Skin of body (tissue), 2 donors: Measurements from ENCODE around the gene ELSPBP1. TPM values are rescaled to one million over a fixed set of nuclear protein-coding genes. Genes with fewer than 3 reads are reported as not detected.
"Not testable (repeated sequence)": the region's sequence is repeated elsewhere in the genome, so short reads cannot be mapped to it uniquely, and the experiment has no call there.

Experiments
- DNase-seq: peaks from one replicate; lab custom pipeline; 2025; lab: John Stamatoyannopoulos, UW
- total RNA-seq: library from RNA; depleted of rRNA; stranded (reverse); fragments of >200 nt; gene quantifications from one replicate; pipeline ENCODE4 v1.2.3, GENCODE V29; 2014

The ELSPBP1 gene
- total RNA-seq, 1 donor from 2014 or later, result not detected

- DNase-seq, result no peak
Measured at GRCh38 chr19:48041877-48042580, 47.6 kb downstream of the ELSPBP1 start.

GRCh38 chr19:48043675-48044258, 49.3 kb downstream of the ELSPBP1 start, which contains the start of gene CABP5:
Gene CABP5, minus strand, starts transcription at chr19:48044079. Its CDS starts 157 bp downstream, at chr19:48043922.
- no peak for DNase-seq

DNA sequence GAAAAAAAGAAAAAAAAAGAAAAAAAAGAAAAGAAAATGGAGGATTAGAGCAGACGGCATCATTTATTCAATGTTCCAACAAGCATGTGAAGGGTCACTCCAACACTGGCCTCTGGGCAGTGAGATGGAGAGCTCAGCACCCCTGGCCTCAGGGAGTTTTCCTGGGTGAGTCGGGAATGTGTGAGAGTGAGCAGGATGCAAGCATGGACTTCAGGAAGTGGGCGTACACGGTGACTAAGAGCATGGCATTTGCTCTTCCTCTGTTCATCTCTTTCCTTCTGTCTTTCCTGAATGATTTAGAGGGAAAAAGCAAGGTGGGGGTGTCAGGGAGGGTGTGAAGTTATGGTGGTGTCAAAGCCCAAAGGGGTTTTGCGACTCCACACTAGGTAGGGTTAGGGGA, 50.1 kb downstream of the ELSPBP1 start:
- DNase-seq, result no peak

- no peak for DNase-seq
Measured at GRCh38 chr19:48051335-48052033, 57.1 kb downstream of the ELSPBP1 start.

GRCh38 chr19:48053076-48053475, 58.6 kb downstream of the ELSPBP1 start:
- DNase-seq, result no peak

DNA sequence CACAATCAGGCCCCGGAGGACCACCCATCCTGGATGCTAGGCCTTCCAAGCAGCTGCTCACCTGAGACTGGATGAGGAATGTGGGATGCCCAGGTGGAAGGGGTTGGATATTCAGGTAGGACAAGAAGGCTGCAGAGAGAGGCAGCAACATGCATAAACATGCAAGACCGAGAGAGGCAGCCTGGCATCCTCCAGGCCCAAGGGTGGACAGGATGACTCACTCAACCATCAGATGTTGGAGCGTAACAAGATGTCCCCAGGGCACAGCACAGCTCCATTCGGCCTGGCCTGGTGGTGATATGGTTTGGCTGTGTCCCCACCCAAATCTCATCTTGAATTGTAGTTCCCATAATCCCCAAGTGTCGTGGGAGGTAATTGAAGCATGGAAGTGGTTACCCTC, 59.4 kb downstream of the ELSPBP1 start:
- DNase-seq, result no peak

- DNase-seq, result no peak
Measured at GRCh38 chr19:48059331-48059730, 64.9 kb downstream of the ELSPBP1 start.

DNA sequence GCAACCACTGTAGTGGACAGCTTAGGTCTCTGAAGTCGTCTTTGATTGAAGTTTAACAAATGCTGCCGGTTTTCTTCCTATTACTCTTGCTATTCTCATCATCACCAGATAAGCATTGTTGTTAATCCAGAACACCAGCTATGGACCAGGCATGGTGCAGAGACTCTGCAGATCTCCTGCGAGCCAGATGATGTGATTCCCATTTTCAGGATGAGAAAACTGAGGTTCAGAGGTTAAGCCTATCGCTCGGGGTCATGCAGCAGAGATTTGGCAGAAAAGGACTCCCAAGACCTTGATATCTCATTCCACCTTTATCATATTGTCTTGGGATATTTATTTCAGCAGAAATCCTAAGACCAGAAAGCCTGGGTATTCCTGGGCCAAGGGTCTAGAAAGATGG, 65.9 kb downstream of the ELSPBP1 start:
- no peak for DNase-seq

GRCh38 chr19:48061401-48062344, 67.2 kb downstream of the ELSPBP1 start:
- DNase-seq, result no peak

- DNase-seq, result no peak
Measured at GRCh38 chr19:48064509-48064908, 70.1 kb downstream of the ELSPBP1 start.

- DNase-seq, result no peak
Measured at GRCh38 chr19:48069435-48069834, 75.0 kb downstream of the ELSPBP1 start.

DNA sequence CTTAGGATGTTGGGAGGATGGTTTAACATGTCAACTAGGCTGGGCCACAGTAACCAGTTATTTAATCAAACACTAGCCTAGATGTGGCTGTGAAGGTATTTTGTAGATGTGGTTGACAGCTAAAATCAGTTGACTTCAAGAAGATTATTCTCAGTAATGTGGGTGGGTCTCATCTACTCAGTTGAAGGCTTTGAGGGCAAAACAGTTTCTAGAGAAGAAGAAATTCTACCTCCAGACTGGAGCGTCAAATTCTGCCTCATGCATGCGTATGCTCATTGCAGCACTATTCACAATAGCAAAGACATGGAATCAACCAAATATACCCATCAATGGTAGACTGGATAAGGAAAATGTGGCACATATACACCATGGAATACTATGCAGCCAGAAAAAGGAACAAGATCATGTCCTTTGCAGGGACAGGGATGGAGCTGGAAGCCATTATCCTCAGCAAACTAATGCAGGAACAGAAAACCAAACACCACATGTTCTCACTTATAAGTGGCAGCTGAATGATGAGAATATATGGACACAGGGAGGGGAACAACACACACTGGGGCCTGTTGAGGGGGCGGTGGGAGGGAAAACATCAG, 75.8 kb downstream of the ELSPBP1 start:
- not testable (repeated sequence) for DNase-seq

Other genes with a start within 250 kb of the ELSPBP1 start
- 103 TPM for gene NOP53, start 249.1 kb upstream of the ELSPBP1 start, total RNA-seq
- gene SELENOW, start 215.9 kb upstream of the ELSPBP1 start, total RNA-seq, result 169 TPM
- gene TPRX1, start 190.1 kb upstream of the ELSPBP1 start, total RNA-seq, result not detected
- not detected for gene CRX, start 172.7 kb upstream of the ELSPBP1 start, total RNA-seq
- gene TPRX2, start 135.4 kb upstream of the ELSPBP1 start, total RNA-seq, result not detected
- not detected for gene SULT2A1, start 108.3 kb upstream of the ELSPBP1 start, total RNA-seq
- gene BSPH1, start 2.5 kb upstream of the ELSPBP1 start, total RNA-seq, result not detected
- not detected for gene CABP5, start 49.4 kb downstream of the ELSPBP1 start, total RNA-seq
- 5.9 TPM for gene PLA2G4C, start 116.2 kb downstream of the ELSPBP1 start, total RNA-seq
- gene LIG1, start 175.7 kb downstream of the ELSPBP1 start, total RNA-seq, result 27.3 TPM
- 2.5 TPM for gene ZSWIM9, start 176.0 kb downstream of the ELSPBP1 start, total RNA-seq